ENCODE results near the gene PDYN.

The PDYN gene

DNA sequence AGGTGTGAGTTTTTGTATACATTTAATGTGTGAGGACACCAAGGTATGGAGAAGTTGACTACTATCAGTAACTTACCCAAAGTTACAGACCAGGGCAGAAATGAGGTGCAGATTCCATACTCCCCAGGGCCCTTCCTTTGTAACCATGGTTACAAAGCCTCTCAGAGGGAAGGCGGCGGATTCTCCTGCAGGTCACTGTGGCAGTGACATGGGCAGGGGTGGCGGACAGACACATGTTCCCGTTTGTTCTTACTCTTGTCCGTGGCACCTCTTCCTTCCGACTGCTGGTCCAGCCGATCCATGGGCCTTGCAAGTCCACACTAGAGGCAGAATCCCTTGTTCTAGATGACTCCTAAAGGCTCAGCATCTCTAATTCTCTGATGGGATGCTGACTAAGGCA, 43.0 kb downstream of the PDYN start:
- Histone ChIP-seq H3K9ac (ENCODE audit: low read length) (no peak overlapping the region), H3K4me3 (ENCODE audit: low read length) (no peak overlapping the region), H3K27me3 (replicated peaks; ENCODE audit: control insufficient read depth, insufficient read depth, low read length) (peaks cover 4% of the 10 kb centered on the region), H3K4me1 (ENCODE audit: control insufficient read depth, insufficient read depth, low read length) (peaks cover 25% of the 10 kb centered on the region), H3K9me3 (ENCODE audit: control insufficient read depth, low read length) (no peaks in the 10 kb centered on the region), H3K36me3 (ENCODE audit: control insufficient read depth, insufficient read depth, low read length, severe bottlenecking) (no peaks in the 10 kb centered on the region)
- DNase-seq (ENCODE audit: low read depth), result no peak

DNA sequence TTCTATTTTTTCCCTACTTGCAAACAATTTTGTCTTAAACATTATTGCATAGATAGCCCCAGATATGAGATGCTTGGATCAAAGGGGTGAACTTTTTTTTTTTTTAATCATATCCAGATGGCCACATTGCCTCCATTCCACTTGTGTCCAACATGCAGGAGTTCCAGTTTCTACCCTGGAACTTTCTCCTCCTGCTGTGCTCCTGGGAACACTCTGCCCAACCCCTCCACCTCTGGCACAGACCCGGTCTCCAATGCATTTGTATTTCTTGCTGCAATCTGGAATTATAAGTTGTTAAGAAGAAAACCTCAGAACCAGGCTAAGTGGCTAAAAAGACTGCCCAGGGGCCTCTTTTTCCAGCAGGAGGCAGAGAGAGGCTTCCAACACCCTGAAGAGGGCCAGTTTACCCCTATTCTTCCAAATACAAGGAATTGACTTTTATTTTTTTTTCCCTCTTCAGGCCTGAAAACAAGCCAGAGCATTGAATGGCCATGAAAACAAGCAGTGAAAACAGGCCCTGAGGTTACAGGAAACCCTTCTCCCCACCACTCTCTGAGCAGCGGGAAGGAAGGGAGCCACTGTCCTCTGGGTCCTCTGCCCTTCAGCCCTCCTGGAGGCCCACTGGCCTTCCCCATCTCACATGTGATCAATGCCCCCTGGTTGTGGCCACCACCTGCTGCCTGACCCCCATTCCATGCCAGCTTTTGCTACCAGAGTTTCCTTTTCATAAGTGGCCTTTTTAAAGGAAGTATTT, 44.3 kb downstream of the PDYN start:
- Histone ChIP-seq H3K27me3 (replicated peaks; ENCODE audit: control insufficient read depth, insufficient read depth, low read length) (peaks cover 4% of the 10 kb centered on the region), H3K9ac (ENCODE audit: low read length) (no peak overlapping the region), H3K36me3 (ENCODE audit: control insufficient read depth, insufficient read depth, low read length, severe bottlenecking) (no peaks in the 10 kb centered on the region), H3K4me3 (ENCODE audit: low read length) (no peak overlapping the region), H3K4me1 (ENCODE audit: control insufficient read depth, insufficient read depth, low read length) (peaks cover 38% of the 10 kb centered on the region), H3K9me3 (ENCODE audit: control insufficient read depth, low read length) (no peaks in the 10 kb centered on the region)
- DNase-seq (ENCODE audit: low read depth), result peak; percentile 15

DNA sequence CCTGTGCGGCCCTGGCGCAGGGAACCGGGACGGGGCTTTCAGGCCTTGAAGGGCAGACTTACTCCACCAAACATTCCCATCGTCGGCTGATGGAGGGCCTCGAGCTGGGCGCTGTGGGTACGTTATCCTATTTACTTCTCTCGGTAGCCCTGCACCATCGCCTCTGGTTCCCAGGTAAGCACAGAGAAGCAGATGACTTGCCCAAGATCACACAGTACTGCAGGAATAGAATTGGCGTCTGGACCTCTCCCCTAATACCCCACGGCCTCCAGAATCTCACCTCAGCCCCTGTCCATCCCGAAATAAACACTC, 46.4 kb downstream of the PDYN start:
- no peak overlapping the region for H3K9ac ChIP-seq (ENCODE audit: low read length)
- no peaks in the 10 kb centered on the region for H3K36me3 ChIP-seq (ENCODE audit: control insufficient read depth, insufficient read depth, low read length, severe bottlenecking)
- peaks cover 57% of the 10 kb centered on the region for H3K4me1 ChIP-seq (ENCODE audit: control insufficient read depth, insufficient read depth, low read length)
- no peaks in the 10 kb centered on the region for H3K9me3 ChIP-seq (ENCODE audit: control insufficient read depth, low read length)
- H3K27me3 ChIP-seq (replicated peaks; ENCODE audit: control insufficient read depth, insufficient read depth, low read length), result no peaks in the 10 kb centered on the region
- no peak overlapping the region for H3K4me3 ChIP-seq (ENCODE audit: low read length)
- no peak for DNase-seq (ENCODE audit: low read depth)

DNA sequence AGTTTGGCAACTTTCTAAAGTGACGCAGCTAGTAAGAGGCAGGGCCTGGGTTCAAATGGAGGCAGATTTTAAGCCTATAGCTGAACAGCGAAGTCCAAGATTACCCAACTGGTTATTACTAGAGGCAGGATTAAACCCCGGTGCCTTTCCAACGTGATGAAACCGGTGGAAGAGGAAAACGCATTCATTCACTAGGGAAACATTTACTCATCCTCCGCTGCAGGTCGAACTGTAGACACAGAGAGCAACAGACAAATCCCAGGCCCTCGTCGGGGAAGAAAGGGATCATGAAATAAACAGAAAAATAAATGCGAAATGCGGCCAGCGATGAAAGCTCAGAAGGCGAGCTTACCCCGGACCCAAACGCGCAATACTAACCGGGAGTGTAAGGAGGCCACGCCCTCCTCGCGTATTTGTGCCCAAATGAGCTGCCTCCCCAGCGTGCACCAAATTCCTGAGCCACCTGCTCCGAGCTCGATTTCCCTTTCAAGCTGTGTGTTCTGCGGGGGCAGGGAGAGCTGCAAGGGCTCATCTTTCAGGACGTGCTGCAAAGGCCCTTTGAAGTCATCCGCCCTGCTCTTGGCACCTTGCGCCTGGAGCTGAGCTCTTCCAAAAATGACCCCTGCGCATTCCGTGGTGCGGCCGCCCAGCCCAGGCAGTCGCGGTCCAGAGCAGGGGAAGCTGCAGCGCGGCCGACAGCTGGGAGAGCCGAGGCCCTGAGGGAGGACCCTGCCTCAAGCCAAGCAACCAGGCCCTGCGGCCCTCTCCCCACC, 46.9 kb downstream of the PDYN start:
- H3K9ac ChIP-seq (ENCODE audit: low read length), result no peak overlapping the region
- no peaks in the 10 kb centered on the region for H3K27me3 ChIP-seq (replicated peaks; ENCODE audit: control insufficient read depth, insufficient read depth, low read length)
- H3K9me3 ChIP-seq (ENCODE audit: control insufficient read depth, low read length), result no peaks in the 10 kb centered on the region
- DNase-seq (ENCODE audit: low read depth), result peak; percentile 36
- H3K36me3 ChIP-seq (ENCODE audit: control insufficient read depth, insufficient read depth, low read length, severe bottlenecking), result no peaks in the 10 kb centered on the region
- H3K4me3 ChIP-seq (ENCODE audit: low read length), result no peak overlapping the region
- peaks cover 59% of the 10 kb centered on the region for H3K4me1 ChIP-seq (ENCODE audit: control insufficient read depth, insufficient read depth, low read length)

DNA sequence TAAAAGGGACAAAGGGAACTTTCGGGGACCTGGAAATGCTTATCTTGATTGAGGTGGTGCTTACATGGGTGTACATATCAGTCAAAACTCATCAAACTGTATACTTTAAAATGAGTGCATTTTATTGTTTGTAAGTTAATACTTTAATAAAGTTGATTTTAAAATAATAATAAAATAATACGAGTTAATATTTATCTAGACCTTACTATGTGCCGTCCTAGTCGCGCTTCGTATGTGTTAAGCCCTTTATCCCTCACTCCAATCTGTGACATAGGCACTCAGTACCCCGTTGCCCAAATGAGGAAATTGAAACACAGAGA, 47.5 kb downstream of the PDYN start:
- no peak for DNase-seq (ENCODE audit: low read depth)
- H3K4me3 ChIP-seq (ENCODE audit: low read length), result no peak overlapping the region
- H3K36me3 ChIP-seq (ENCODE audit: control insufficient read depth, insufficient read depth, low read length, severe bottlenecking), result no peaks in the 10 kb centered on the region
- peaks cover 64% of the 10 kb centered on the region for H3K4me1 ChIP-seq (ENCODE audit: control insufficient read depth, insufficient read depth, low read length)
- no peaks in the 10 kb centered on the region for H3K27me3 ChIP-seq (replicated peaks; ENCODE audit: control insufficient read depth, insufficient read depth, low read length)
- H3K9me3 ChIP-seq (ENCODE audit: control insufficient read depth, low read length), result no peaks in the 10 kb centered on the region
- H3K9ac ChIP-seq (ENCODE audit: low read length), result no peak overlapping the region

DNA sequence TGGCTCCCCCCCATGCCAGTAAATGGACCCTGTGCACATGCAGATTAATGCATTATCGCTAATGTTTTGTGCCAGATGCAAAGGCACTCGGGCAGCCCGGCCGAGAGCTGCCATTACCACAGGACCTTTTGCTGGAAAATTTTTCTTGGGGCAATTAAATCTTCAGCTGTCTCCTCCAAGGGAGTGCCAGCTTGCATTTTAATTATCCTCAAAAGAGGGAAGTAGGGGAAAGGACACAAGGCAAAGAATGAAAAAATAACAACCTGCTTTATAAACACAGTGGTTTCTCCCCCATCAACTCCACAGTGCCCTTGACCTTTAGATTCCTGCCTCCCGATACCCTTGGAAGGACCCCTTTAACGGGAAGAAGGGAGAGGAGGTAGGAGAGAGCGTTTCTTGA, 48.2 kb downstream of the PDYN start:
- DNase-seq (ENCODE audit: low read depth), result no peak
- no peaks in the 10 kb centered on the region for H3K27me3 ChIP-seq (replicated peaks; ENCODE audit: control insufficient read depth, insufficient read depth, low read length)
- no peak overlapping the region for H3K9ac ChIP-seq (ENCODE audit: low read length)
- H3K9me3 ChIP-seq (ENCODE audit: control insufficient read depth, low read length), result no peaks in the 10 kb centered on the region
- no peaks in the 10 kb centered on the region for H3K36me3 ChIP-seq (ENCODE audit: control insufficient read depth, insufficient read depth, low read length, severe bottlenecking)
- H3K4me1 ChIP-seq (ENCODE audit: control insufficient read depth, insufficient read depth, low read length), result peaks cover 72% of the 10 kb centered on the region
- no peak overlapping the region for H3K4me3 ChIP-seq (ENCODE audit: low read length)

DNA sequence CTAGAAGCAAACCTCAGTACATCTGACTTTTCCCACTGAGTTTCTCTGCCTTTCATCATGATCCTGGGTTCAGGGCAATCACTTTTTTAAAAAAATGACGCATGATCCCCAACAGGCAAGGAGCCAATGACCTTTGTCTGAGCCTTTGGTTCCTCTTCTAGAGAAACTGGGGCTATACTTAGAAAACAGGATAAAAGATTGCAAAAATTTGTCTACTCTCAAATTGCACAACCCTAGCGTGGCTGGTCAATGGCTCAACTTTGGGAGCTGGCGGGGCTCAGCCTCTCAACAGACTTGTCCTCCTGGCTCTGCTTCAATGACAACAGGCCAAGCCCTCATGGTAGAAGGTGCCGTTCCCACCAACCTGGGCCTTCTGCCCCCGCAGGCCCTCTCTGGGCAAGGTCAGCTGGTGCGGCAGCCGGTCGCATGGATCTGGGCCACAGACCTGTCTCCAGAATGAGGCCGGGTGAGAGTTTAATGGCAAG, 48.7 kb downstream of the PDYN start:
- Histone ChIP-seq H3K27me3 (replicated peaks; ENCODE audit: control insufficient read depth, insufficient read depth, low read length) (no peaks in the 10 kb centered on the region), H3K4me1 (ENCODE audit: control insufficient read depth, insufficient read depth, low read length) (peaks cover 74% of the 10 kb centered on the region), H3K9me3 (ENCODE audit: control insufficient read depth, low read length) (no peaks in the 10 kb centered on the region), H3K36me3 (ENCODE audit: control insufficient read depth, insufficient read depth, low read length, severe bottlenecking) (no peaks in the 10 kb centered on the region), H3K4me3 (ENCODE audit: low read length) (no peak overlapping the region), H3K9ac (ENCODE audit: low read length) (peak overlapping the region; percentile 50)
- peak; percentile 74 for DNase-seq (ENCODE audit: low read depth)

DNA sequence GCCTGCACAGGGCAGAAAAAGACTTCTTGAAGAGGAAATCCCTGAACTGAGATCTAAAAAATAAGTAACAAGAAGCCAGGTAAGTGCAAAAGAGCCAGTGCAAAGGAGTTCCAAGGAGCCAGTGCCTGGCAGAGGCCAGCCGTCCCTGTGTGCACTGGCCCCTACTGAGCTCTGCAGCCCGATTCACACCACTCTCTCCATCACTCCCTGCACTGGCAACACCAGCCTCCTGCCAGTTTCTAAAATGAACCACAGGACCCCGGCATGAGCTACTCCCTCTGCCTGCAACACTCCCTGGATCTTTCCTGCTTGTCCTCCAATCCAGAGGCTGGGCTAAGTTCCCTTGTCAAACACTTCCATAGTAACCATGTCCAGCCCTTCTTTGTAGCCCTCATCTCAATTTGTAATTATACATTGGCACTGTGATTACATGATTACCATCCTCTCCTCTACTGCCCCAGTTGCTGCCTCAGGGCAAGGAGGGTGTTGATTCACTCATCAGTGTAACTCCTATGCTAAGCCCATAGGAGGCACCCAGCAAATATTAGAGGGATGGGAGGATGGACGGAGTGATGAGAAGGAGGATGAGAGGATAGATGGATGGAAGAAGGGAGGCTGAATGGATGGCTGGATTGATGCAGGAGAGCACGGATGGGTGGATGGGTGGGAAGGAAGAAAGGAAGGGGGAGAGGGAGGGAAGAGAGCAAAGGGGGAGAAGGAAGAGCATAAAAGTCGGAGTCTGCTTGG, 49.3 kb downstream of the PDYN start:
- Histone ChIP-seq H3K36me3 (ENCODE audit: control insufficient read depth, insufficient read depth, low read length, severe bottlenecking) (no peaks in the 10 kb centered on the region), H3K9ac (ENCODE audit: low read length) (peak overlapping the region; percentile 50), H3K4me3 (ENCODE audit: low read length) (no peak overlapping the region), H3K4me1 (ENCODE audit: control insufficient read depth, insufficient read depth, low read length) (peaks cover 68% of the 10 kb centered on the region), H3K9me3 (ENCODE audit: control insufficient read depth, low read length) (no peaks in the 10 kb centered on the region), H3K27me3 (replicated peaks; ENCODE audit: control insufficient read depth, insufficient read depth, low read length) (no peaks in the 10 kb centered on the region)
- no peak for DNase-seq (ENCODE audit: low read depth)

DNA sequence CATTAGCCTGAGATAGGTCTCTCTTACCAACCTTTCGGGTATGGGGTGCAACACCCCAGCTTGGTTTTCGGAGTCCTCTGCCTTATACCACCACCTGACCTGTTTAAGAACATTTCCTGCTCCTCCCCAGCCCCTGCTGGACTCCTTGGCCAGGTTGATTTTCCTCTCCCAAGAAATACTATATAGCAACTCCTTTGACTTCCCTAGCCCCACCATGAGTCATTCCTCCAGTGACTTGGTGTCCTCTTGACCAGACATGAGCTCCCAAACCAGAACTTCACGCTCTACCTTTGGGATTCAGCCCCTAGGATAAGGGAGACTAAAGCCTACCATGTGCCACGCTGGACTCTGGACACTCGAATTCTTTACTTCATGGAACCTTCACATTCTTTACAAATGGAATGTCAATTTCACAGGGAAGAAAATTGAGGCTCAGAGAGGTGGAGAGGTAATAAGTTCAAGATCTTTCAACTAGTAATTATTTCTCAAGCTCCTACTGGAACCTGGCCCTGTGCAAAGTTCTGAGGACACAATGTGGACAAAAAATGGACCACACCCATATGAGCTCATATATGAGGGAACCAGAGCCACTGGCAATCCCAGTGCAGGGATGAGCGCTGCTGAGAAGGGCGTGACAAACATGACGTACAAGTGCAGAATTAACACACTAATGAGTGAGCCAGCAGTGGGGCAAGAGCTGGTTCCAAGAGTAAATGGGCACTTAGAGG, 50.4 kb downstream of the PDYN start:
- Histone ChIP-seq H3K9ac (ENCODE audit: low read length) (no peak overlapping the region), H3K4me1 (ENCODE audit: control insufficient read depth, insufficient read depth, low read length) (peaks cover 68% of the 10 kb centered on the region), H3K4me3 (ENCODE audit: low read length) (no peak overlapping the region), H3K27me3 (replicated peaks; ENCODE audit: control insufficient read depth, insufficient read depth, low read length) (no peaks in the 10 kb centered on the region), H3K9me3 (ENCODE audit: control insufficient read depth, low read length) (no peaks in the 10 kb centered on the region), H3K36me3 (ENCODE audit: control insufficient read depth, insufficient read depth, low read length, severe bottlenecking) (no peaks in the 10 kb centered on the region)
- no peak for DNase-seq (ENCODE audit: low read depth)

DNA sequence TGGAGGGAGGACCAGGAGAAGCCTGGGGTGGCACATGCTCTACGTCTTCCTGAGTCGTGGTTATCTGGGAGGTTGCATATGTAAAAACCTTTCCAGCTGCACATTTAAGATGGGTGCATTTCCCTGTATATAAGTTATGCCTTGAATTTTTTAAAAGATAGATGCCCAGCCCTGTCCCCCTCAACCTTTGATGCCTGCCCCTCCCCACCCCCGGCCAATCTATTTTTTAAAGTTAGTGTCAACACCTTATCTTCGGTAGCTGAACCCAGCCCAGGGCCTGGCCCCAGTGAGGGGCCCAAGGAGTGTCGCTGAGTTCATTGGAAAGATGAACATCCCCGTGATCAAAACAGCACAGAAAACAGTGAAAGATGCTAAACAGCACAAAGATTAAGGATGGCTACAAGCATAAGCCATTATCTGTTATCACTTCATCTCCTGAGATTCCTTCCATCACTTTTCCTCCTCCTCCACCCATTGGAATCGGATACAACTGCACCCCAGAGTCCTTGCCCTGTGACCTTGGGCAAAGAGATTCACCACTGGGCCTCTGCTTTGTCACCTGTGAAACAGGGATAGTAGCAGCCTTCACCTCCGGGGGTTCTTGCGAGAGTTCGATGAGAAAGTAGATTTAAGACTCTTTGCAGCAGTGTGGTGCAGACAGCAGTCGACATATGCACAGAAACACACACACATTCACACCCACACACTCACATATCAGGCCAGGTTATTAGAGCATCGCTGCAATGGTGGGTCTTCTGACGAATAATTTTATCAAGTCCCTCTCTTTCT, 51.2 kb downstream of the PDYN start:
- Histone ChIP-seq H3K9me3 (ENCODE audit: control insufficient read depth, low read length) (no peaks in the 10 kb centered on the region), H3K27me3 (replicated peaks; ENCODE audit: control insufficient read depth, insufficient read depth, low read length) (no peaks in the 10 kb centered on the region), H3K36me3 (ENCODE audit: control insufficient read depth, insufficient read depth, low read length, severe bottlenecking) (peaks cover 4% of the 10 kb centered on the region), H3K4me3 (ENCODE audit: low read length) (no peak overlapping the region), H3K4me1 (ENCODE audit: control insufficient read depth, insufficient read depth, low read length) (peaks cover 72% of the 10 kb centered on the region), H3K9ac (ENCODE audit: low read length) (no peak overlapping the region)
- no peak for DNase-seq (ENCODE audit: low read depth)

All from adipocyte (in vitro differentiated cells).